SK-N-SH (cell line): ENCODE data around the gene TUFT1. TPM values are rescaled to one million over a fixed set of nuclear protein-coding genes. Genes with fewer than 3 reads are reported as not detected.

Experiments
- CTCF ChIA-PET: fragments of 300-600, 350-600 bp; formaldehyde crosslinking; extraction: SDS; loops from one replicate; lab custom pipeline; 2021; lab: Yijun Ruan, JAX
- POLR2A ChIA-PET: fragments of 350-600 bp; sonication (Branson Sonifier 250); formaldehyde crosslinking; extraction: SDS; loops from one replicate; lab custom pipeline; 2020; ENCODE audit warnings: antibody characterized with exemption, inconsistent platforms; lab: Yijun Ruan, JAX
- DNase-seq: peaks from one replicate; pipeline ENCODE4 v3.0.0; 2012
- H2AFZ ChIP-seq: fragments of 200-600 bp; sonication (generic); 2 replicates; pipeline ENCODE4 v1.8.1; 2016; ENCODE audit warnings: antibody characterized with exemption, mild to moderate bottlenecking, low read depth
- H3F3A ChIP-seq: fragments of 200-600 bp; sonication (generic); replicated peaks from 2 replicates; pipeline ENCODE3; 2016; ENCODE audit warnings: antibody characterized with exemption, mild to moderate bottlenecking; ENCODE audit not compliant: insufficient read depth
- H3K27ac ChIP-seq, 2 experiments: fragments of 200-500 bp in 1 of 2; fragments of 200-600 bp in 1 of 2; sonication (Bioruptor generic) in 1 of 2; sonication (generic), shearing (Covaris generic) in 1 of 2; 2 replicates each; pipeline versions ENCODE4 v1.5.1 to v1.6.1; 2014 to 2016; ENCODE audit warnings: low read depth in 2 of 2, inconsistent platforms in 1 of 2, low read length in 1 of 2, mild to moderate bottlenecking in 1 of 2, mixed read lengths in 1 of 2
- H3K27me3 ChIP-seq: fragments of 200-600 bp; sonication (generic), shearing (Covaris generic); 2 replicates; pipeline ENCODE4 v1.6.1; 2016; ENCODE audit warnings: mixed run types; ENCODE audit not compliant: insufficient read depth
- H3K36me3 ChIP-seq, 2 experiments: fragments of 200-500 bp in 1 of 2; fragments of 200-600 bp in 1 of 2; sonication (Bioruptor generic) in 1 of 2; sonication (generic) in 1 of 2; replicated peaks in 1 of 2; 2 replicates each; pipeline versions ENCODE3 to v1.5.1; 2014 to 2016; ENCODE audit warnings: low read length in 1 of 2, mild to moderate bottlenecking in 1 of 2; ENCODE audit not compliant: insufficient read depth in 2 of 2, control insufficient read depth in 1 of 2
- H3K4me1 ChIP-seq, 2 experiments: fragments of 200-500 bp in 1 of 2; fragments of 200-600 bp in 1 of 2; sonication (Bioruptor generic) in 1 of 2; sonication (generic), shearing (Covaris generic) in 1 of 2; 2 replicates each; pipeline versions ENCODE4 v1.5.1 to v1.6.1; 2014 to 2016; ENCODE audit warnings: low read depth in 1 of 2, low read length in 1 of 2, mixed run types in 1 of 2; ENCODE audit not compliant: insufficient read depth in 2 of 2, control insufficient read depth in 1 of 2
- H3K4me2 ChIP-seq: fragments of 200-600 bp; sonication (generic), shearing (Covaris generic); 2 replicates; pipeline ENCODE4 v1.6.1; 2017; ENCODE audit warnings: mixed run types
- H3K4me3 ChIP-seq, 2 experiments: fragments of 200-500 bp in 1 of 2; fragments of 200-600 bp in 1 of 2; sonication (Bioruptor generic) in 1 of 2; sonication (generic), shearing (Covaris generic) in 1 of 2; 2 replicates each; pipeline versions ENCODE4 v1.5.1 to v1.8.1; 2014 to 2016; ENCODE audit warnings: low read depth in 2 of 2, inconsistent platforms in 1 of 2, low read length in 1 of 2, mild to moderate bottlenecking in 1 of 2, mixed read lengths in 1 of 2, moderate library complexity in 1 of 2
- H3K79me2 ChIP-seq: fragments of 200-600 bp; sonication (generic); 2 replicates; pipeline ENCODE4 v1.8.1; 2017; ENCODE audit warnings: mild to moderate bottlenecking; ENCODE audit not compliant: insufficient read depth
- H3K9ac ChIP-seq: fragments of 200-600 bp; sonication (generic); 2 replicates; pipeline ENCODE4 v1.6.1; 2017; ENCODE audit warnings: mixed run types
- H3K9me2 ChIP-seq: fragments of 200-600 bp; sonication (generic); 2 replicates; pipeline ENCODE4 v1.6.1; 2017; ENCODE audit warnings: mixed run types
- H3K9me3 ChIP-seq: fragments of 200-600 bp; sonication (generic); 2 replicates; pipeline ENCODE4 v1.6.1; 2017; ENCODE audit warnings: mixed run types, mild to moderate bottlenecking, moderate library complexity
- H4K20me1 ChIP-seq: fragments of 200-600 bp; sonication (generic); 2 replicates; pipeline ENCODE4 v1.6.1; 2017; ENCODE audit warnings: mild to moderate bottlenecking, mixed run types; ENCODE audit not compliant: insufficient read depth
- CHD2 ChIP-seq: fragments of 150-350 bp; IDR thresholded peaks from 2 replicates; pipeline ENCODE4 v1.6.1; 2018; ENCODE audit warnings: low read length; ENCODE audit not compliant: partially characterized antibody
- ELF1 ChIP-seq: IDR thresholded peaks from 2 replicates; pipeline ENCODE4 v1.4.0; 2012
- EZH2phosphoT487 ChIP-seq: fragments of 200-600 bp; sonication (generic); IDR thresholded peaks from 2 replicates; pipeline ENCODE4 v1.6.1; 2017; ENCODE audit warnings: low read depth, mixed run types, mild to moderate bottlenecking, antibody characterized with exemption, moderate library complexity, borderline replicate concordance
- FOXJ3 ChIP-seq: sonication (generic); formaldehyde crosslinking; IDR thresholded peaks from 2 replicates; pipeline ENCODE4 v1.5.1; 2020; ENCODE audit warnings: mild to moderate bottlenecking, missing genetic modification reagents
- GABPA ChIP-seq: IDR thresholded peaks from 2 replicates; pipeline ENCODE4 v1.4.0; 2012; ENCODE audit warnings: low read depth, mild to moderate bottlenecking
- MEF2A ChIP-seq: IDR thresholded peaks from 2 replicates; pipeline ENCODE4 v1.4.0; 2012; ENCODE audit warnings: low read depth, borderline replicate concordance
- POLR2AphosphoS5 ChIP-seq: IDR thresholded peaks from 2 replicates; pipeline ENCODE4 v1.6.1; 2012; ENCODE audit warnings: low read depth, low read length
- RCOR1 ChIP-seq: fragments of 150-350 bp; IDR thresholded peaks from 2 replicates; pipeline ENCODE4 v1.6.1; 2017; ENCODE audit warnings: antibody characterized with exemption, low read length
- RFX5 ChIP-seq: IDR thresholded peaks from 2 replicates; pipeline ENCODE4 v1.6.1; 2012; ENCODE audit warnings: mild to moderate bottlenecking, improper control_type of control experiment, low read length
- TAF1 ChIP-seq: IDR thresholded peaks from 2 replicates; pipeline ENCODE4 v1.6.1; 2012; ENCODE audit warnings: low read depth, mild to moderate bottlenecking, low read length, moderate library complexity, borderline replicate concordance
- TCF12 ChIP-seq: IDR thresholded peaks from 2 replicates; pipeline ENCODE4 v1.4.0; 2012
- WGBS: methylation state at CpG from one replicate; pipeline ENCODE4 v1.1.6; 2017; ENCODE audit warnings: low lambda C conversion rate; 5-methylcytosine and 5-hydroxymethylcytosine counted together
- polyA plus RNA-seq, 3 experiments: library from polyadenylated mRNA; depleted of rRNA; stranded (reverse); fragments of >200 nt; gene quantifications; 2 replicates each; pipeline ENCODE4 v1.2.3, GENCODE V29; 2012
- TF ChIP-seq, protein P1 (sequence below): fragments of 150-350 bp; IDR thresholded peaks from 2 replicates; pipeline ENCODE4 v1.6.1; 2017; ENCODE audit warnings: antibody characterized with exemption, low read length, low read depth, borderline replicate concordance
- TF ChIP-seq, protein P2 (sequence below): IDR thresholded peaks from 2 replicates; pipeline ENCODE4 v1.4.0; 2012; ENCODE audit warnings: low read depth, borderline replicate concordance
- TF ChIP-seq, protein P3 (sequence below): IDR thresholded peaks from 2 replicates; pipeline ENCODE4 v1.4.0; 2012; ENCODE audit warnings: low read depth
- TF ChIP-seq, protein P4 (sequence below): fragments of 150-350 bp; IDR thresholded peaks from 2 replicates; pipeline ENCODE4 v1.6.1; 2016; ENCODE audit warnings: mild to moderate bottlenecking, low read depth, low read length
- TF ChIP-seq, protein P5 (sequence below): fragments of 200-600 bp; sonication (generic); IDR thresholded peaks from 2 replicates; pipeline ENCODE4 v1.6.1; 2017; ENCODE audit warnings: antibody characterized with exemption, mild to moderate bottlenecking, moderate library complexity
- TF ChIP-seq, protein P6 (sequence below): IDR thresholded peaks from 2 replicates; pipeline ENCODE4 v1.4.0; 2012; ENCODE audit warnings: low read depth, borderline replicate concordance

Gene TUFT1
- polyA plus RNA-seq, 1 of the 3 experiments (the other 2 are of a cell fraction): 20.6 TPM

DNA sequence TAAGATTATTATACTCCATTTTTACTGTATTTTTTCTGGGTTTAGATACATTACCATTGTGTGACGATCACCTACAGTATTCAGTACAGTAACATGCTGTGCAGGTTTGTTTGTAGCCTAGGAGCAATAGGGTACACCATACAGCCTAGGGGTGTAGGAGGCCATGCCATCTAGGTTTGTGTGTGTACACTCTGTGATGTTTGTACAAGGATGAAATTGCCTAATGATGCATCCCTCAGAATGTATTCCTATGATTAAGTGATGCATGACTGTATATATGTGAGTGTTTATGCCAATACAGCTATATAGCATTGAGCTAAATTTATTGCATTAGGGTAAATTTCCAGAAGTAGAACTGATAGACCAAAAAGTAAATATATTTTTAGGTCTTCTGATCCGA, 23.3 kb downstream of the TUFT1 start:
- H3K9ac ChIP-seq: no peak overlapping the region
- no peak for DNase-seq
- WGBS: 58% methylated on average over 2 of the region's 2 CpGs
- no peak overlapping the region for H2AFZ ChIP-seq
- no peaks in the 10 kb centered on the region for H3K9me2 ChIP-seq
- H3K27me3 ChIP-seq: no peaks in the 10 kb centered on the region
- H3K27ac ChIP-seq: no peak overlapping the region
- POLR2A ChIA-PET: no interaction called here
- H3K36me3 ChIP-seq: peaks cover 35 to 37% of the 10 kb centered on the region in 2 experiments
- H3K4me3 ChIP-seq: no peak overlapping the region
- peaks cover 4% of the 10 kb centered on the region; the same call in 1 of the 2 replicates for H4K20me1 ChIP-seq
- peaks cover 0 to 16% of the 10 kb centered on the region in 2 experiments; a peak in 2 of 4 replicates for H3K4me1 ChIP-seq
- H3K9me3 ChIP-seq: no peaks in the 10 kb centered on the region
- peaks cover 50% of the 10 kb centered on the region for H3K79me2 ChIP-seq
- H3F3A ChIP-seq: no peaks in the 10 kb centered on the region
- no peak for TF ChIP-seq POLR2AphosphoS5
- TF ChIP-seq, protein P1, sequence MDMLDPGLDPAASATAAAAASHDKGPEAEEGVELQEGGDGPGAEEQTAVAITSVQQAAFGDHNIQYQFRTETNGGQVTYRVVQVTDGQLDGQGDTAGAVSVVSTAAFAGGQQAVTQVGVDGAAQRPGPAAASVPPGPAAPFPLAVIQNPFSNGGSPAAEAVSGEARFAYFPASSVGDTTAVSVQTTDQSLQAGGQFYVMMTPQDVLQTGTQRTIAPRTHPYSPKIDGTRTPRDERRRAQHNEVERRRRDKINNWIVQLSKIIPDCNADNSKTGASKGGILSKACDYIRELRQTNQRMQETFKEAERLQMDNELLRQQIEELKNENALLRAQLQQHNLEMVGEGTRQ: no peak
- TF ChIP-seq TAF1: no peak
- CTCF ChIA-PET: interaction anchor here (1.3 kb wide), 1 partner anchor 22 kb away, joined by 5 read pairs; no protein-coding TSS in a partner anchor
- no peak overlapping the region for H3K4me2 ChIP-seq

DNA sequence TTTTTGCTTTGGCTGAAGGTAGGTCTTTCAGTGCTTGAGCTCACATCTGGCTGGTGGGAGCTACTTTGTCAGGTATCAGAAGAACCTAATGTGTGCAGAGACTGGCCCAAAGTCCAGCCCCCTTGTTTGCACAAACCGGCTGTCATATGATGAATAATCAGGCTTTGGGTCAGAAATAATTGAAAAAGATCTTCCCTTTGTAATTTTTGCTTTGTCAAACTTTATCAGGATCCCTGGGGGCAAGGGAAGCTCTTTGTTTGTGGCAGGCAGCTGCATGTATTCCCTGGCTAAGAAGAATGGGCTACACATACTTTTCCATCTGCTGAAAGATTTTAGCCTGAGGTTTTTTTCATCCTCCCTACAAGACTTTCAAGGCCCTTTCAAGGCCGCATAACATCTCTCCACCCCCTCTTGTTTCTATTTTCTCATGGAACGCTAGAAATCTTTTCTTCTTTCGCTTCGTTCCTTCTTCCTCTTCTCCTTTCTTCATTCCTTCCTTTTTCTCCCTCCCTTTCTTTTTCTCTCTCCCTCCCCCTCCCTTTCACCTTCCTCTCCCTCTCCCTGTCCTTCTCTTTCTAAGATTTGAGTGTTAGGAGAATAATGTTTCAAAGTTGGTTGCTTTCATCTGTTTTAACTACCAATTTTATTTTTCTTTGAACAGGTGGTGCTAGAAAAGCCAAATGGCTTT, 25.5 kb downstream of the TUFT1 start:
- ChIA-PET POLR2A (no interaction called here), CTCF (no interaction called here)
- Histone ChIP-seq H3K79me2 (peaks cover 27% of the 10 kb centered on the region; the same call in 1 of the 2 replicates), H3K9ac (no peak overlapping the region), H3K36me3 (peaks cover 42 to 54% of the 10 kb centered on the region in 2 experiments), H3K4me2 (no peak overlapping the region), H3K9me2 (no peaks in the 10 kb centered on the region), H3F3A (no peaks in the 10 kb centered on the region), H3K9me3 (no peaks in the 10 kb centered on the region), H3K27ac (no peak overlapping the region), H3K4me3 (no peak overlapping the region), H3K4me1 (peaks cover 0 to 16% of the 10 kb centered on the region in 2 experiments; a peak in 2 of 4 replicates), H3K27me3 (no peaks in the 10 kb centered on the region), H4K20me1 (0 out of 2 replicates have a peak, but pooled peaks cover 4% of the 10 kb centered on the region), H2AFZ (no peak overlapping the region)
- WGBS: 90% methylated on average over 5 of the region's 5 CpGs
- TF ChIP-seq, protein P2, sequence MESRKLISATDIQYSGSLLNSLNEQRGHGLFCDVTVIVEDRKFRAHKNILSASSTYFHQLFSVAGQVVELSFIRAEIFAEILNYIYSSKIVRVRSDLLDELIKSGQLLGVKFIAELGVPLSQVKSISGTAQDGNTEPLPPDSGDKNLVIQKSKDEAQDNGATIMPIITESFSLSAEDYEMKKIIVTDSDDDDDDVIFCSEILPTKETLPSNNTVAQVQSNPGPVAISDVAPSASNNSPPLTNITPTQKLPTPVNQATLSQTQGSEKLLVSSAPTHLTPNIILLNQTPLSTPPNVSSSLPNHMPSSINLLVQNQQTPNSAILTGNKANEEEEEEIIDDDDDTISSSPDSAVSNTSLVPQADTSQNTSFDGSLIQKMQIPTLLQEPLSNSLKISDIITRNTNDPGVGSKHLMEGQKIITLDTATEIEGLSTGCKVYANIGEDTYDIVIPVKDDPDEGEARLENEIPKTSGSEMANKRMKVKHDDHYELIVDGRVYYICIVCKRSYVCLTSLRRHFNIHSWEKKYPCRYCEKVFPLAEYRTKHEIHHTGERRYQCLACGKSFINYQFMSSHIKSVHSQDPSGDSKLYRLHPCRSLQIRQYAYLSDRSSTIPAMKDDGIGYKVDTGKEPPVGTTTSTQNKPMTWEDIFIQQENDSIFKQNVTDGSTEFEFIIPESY: no peak
- TF ChIP-seq, protein P3, sequence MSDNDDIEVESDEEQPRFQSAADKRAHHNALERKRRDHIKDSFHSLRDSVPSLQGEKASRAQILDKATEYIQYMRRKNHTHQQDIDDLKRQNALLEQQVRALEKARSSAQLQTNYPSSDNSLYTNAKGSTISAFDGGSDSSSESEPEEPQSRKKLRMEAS: no peak
- TF ChIP-seq CHD2 (no peak), FOXJ3 (CRISPR knock-in tag) (no peak), ELF1 (no peak), RCOR1 (no peak), GABPA (no peak), TCF12 (no peak), MEF2A (no peak), EZH2phosphoT487 (no peak), RFX5 (no peak), POLR2AphosphoS5 (no peak)
- TF ChIP-seq, protein P4, sequence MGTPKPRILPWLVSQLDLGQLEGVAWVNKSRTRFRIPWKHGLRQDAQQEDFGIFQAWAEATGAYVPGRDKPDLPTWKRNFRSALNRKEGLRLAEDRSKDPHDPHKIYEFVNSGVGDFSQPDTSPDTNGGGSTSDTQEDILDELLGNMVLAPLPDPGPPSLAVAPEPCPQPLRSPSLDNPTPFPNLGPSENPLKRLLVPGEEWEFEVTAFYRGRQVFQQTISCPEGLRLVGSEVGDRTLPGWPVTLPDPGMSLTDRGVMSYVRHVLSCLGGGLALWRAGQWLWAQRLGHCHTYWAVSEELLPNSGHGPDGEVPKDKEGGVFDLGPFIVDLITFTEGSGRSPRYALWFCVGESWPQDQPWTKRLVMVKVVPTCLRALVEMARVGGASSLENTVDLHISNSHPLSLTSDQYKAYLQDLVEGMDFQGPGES: no peak
- TF ChIP-seq, protein P5, sequence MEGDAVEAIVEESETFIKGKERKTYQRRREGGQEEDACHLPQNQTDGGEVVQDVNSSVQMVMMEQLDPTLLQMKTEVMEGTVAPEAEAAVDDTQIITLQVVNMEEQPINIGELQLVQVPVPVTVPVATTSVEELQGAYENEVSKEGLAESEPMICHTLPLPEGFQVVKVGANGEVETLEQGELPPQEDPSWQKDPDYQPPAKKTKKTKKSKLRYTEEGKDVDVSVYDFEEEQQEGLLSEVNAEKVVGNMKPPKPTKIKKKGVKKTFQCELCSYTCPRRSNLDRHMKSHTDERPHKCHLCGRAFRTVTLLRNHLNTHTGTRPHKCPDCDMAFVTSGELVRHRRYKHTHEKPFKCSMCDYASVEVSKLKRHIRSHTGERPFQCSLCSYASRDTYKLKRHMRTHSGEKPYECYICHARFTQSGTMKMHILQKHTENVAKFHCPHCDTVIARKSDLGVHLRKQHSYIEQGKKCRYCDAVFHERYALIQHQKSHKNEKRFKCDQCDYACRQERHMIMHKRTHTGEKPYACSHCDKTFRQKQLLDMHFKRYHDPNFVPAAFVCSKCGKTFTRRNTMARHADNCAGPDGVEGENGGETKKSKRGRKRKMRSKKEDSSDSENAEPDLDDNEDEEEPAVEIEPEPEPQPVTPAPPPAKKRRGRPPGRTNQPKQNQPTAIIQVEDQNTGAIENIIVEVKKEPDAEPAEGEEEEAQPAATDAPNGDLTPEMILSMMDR: no peak
- TF ChIP-seq, protein P6, sequence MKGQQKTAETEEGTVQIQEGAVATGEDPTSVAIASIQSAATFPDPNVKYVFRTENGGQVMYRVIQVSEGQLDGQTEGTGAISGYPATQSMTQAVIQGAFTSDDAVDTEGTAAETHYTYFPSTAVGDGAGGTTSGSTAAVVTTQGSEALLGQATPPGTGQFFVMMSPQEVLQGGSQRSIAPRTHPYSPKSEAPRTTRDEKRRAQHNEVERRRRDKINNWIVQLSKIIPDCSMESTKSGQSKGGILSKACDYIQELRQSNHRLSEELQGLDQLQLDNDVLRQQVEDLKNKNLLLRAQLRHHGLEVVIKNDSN: no peak
- no peak for DNase-seq
